Uterus (tissue), 4 donors: ENCODE data around the gene CSF1R. TPM values are rescaled to one million over a fixed set of nuclear protein-coding genes. Genes with fewer than 3 reads are reported as not detected.
"Not testable (repeated sequence)": the region's sequence is repeated elsewhere in the genome, so short reads cannot be mapped to it uniquely, and the experiment has no call there.

Experiments used
- DNase-seq, 2 donors: peaks; one replicate each; pipeline ENCODE4 v3.0.0-alpha.2; 2019 to 2020
- H3K27ac ChIP-seq, 2 donors: fragments of 200-600 bp; sonication (generic); 1 replicate in 1 of 2; 2 replicates in 1 of 2; pipeline ENCODE4 v1.5.1; 2016 to 2018
- H3K27me3 ChIP-seq, 2 donors: fragments of 200-600 bp; sonication (generic); one replicate each; pipeline ENCODE4 v1.5.1; 2018 to 2019; ENCODE audit warnings: control low read depth in 1 of 2
- H3K36me3 ChIP-seq, 2 donors: fragments of 200-600 bp; sonication (generic); one replicate each; pipeline ENCODE4 v1.5.1; 2019; ENCODE audit warnings: control low read depth in 1 of 2
- H3K4me1 ChIP-seq, 2 donors: fragments of 200-600 bp; sonication (generic); one replicate each; pipeline ENCODE4 v1.5.1; 2018 to 2019; ENCODE audit warnings: control low read depth in 1 of 2
- H3K4me3 ChIP-seq, 2 donors: fragments of 200-600 bp; sonication (generic); 1 replicate in 1 of 2; 2 replicates in 1 of 2; pipeline ENCODE4 v1.5.1; 2018 to 2019; ENCODE audit warnings: mild to moderate bottlenecking in 1 of 2
- H3K9me3 ChIP-seq, 2 donors: fragments of 200-600 bp; sonication (generic); one replicate each; pipeline ENCODE4 v1.5.1; 2019; ENCODE audit warnings: control low read depth in 1 of 2
- POLR2A ChIP-seq, 2 donors: fragments of 450-650 bp; IDR thresholded peaks; one replicate each; pipeline ENCODE4 v1.6.1; 2016; ENCODE audit warnings: antibody characterized with exemption in 2 of 2, mild to moderate bottlenecking in 1 of 2, moderate library complexity in 1 of 2
- intact Hi-C: fragments of 100-400 bp; cut with DNase I; formaldehyde crosslinking; loops from one replicate; pipeline ENCODE4 v1.15.1; 2023; ENCODE audit warnings: low total_unique reads
- total RNA-seq, 4 donors: library from RNA; depleted of rRNA in 3 of 4; stranded (reverse); fragments of >200 nt in 3 of 4; gene quantifications; one replicate each; pipeline versions ENCODE4 v1.1.0 to v1.2.4, GENCODE V29; 2014 to 2023
- TF ChIP-seq, protein P1 (sequence below), 4 experiments: fragments of 200-600 bp in 2 of 4; fragments of 450-650 bp in 2 of 4; sonication (generic) in 2 of 4; IDR thresholded peaks; one replicate each; pipeline ENCODE4 v1.5.1; 2016 to 2019; ENCODE audit warnings: antibody characterized with exemption in 4 of 4, mild to moderate bottlenecking in 2 of 4, moderate library complexity in 1 of 4
- donor health status: DM: yes; HTN: yes; CAD: no.

Gene CSF1R
- total RNA-seq, 4 donors from 2014 or later = 1.0 to 42.9 (median 22.8) TPM

DNA sequence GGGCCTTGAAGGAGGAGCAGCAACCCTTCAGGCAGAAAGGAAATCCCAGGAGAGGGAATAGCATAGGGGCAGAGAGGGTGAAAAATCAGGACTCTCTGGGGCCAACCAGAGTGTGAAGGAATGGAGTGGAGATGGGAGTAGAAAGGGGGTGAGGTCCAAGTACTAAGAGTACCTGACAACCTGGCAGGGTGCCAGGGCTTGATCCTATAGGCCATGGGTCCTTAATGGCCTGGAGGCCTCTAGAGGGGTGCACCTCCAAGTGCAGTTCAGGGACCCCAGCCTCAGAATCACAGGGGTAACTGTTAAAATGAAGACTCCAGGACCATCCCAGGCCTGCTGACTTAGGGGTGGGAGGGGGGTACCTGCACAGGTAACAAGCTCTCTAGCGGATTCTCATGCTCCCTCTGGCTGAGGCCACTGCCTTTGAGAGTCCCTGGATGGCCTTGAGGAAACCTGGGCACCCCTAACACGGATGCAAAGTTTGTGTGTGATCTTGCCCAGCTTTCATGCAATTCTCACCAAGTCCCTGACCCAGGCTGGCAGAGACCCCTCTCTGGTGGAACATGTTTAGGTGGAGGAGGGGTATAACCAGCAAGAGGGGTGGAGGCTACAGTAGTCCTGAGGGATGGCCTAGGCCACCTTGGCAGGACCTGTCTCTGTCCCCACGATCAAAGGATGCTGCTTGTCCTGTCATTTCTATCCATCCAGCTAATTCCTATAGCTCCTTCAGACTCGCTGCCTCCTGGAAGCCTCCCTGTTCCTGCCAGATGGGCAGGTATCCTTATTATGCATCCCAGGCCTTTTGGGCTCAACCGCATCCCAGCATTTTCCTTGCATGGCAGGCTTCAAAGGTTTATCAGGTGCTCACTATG lies 17.6 kb upstream of the CSF1R start:
- Histone ChIP-seq H3K4me3 (no peak overlapping the region), H3K4me1 (no peaks in the 10 kb centered on the region), H3K36me3 (no peaks in the 10 kb centered on the region), H3K27ac (no peak overlapping the region), H3K9me3 (no peaks in the 10 kb centered on the region), H3K27me3 (no peaks in the 10 kb centered on the region)
- TF ChIP-seq, protein P1, sequence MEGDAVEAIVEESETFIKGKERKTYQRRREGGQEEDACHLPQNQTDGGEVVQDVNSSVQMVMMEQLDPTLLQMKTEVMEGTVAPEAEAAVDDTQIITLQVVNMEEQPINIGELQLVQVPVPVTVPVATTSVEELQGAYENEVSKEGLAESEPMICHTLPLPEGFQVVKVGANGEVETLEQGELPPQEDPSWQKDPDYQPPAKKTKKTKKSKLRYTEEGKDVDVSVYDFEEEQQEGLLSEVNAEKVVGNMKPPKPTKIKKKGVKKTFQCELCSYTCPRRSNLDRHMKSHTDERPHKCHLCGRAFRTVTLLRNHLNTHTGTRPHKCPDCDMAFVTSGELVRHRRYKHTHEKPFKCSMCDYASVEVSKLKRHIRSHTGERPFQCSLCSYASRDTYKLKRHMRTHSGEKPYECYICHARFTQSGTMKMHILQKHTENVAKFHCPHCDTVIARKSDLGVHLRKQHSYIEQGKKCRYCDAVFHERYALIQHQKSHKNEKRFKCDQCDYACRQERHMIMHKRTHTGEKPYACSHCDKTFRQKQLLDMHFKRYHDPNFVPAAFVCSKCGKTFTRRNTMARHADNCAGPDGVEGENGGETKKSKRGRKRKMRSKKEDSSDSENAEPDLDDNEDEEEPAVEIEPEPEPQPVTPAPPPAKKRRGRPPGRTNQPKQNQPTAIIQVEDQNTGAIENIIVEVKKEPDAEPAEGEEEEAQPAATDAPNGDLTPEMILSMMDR (IDR thresholded peaks at IDR 0.05) = no peak
- no peak for TF ChIP-seq POLR2A (IDR thresholded peaks at IDR 0.05)
- intact Hi-C loops = loop anchor here (10.0 kb wide), 1 partner anchor 49 kb away; no protein-coding TSS in a partner anchor
- DNase-seq = peak in 1 of 2 donors; percentile 9

DNA sequence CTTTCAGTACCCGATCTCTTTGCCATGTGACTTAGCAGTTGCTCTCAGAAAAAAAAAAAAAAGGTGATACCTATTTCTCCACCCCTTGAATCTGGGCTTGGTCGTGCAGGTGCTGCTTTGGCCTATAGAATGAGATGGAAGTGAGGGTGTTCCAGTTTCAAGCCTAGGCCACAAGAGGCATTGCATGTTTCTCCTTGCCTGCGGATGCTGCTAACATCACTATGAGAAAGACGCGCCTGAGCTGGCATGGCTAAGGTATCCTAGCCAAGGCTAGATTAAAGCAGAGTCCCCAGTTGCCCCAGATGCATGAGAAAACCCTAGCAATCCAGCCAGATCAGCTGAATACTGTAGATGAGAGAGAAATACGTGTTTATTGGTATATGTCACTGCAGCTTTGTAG lies 14.7 kb upstream of the CSF1R start:
- intact Hi-C loops = loop anchor here (10.0 kb wide), 1 partner anchor 46 kb away; no protein-coding TSS in a partner anchor
- Histone ChIP-seq H3K4me1 (no peaks in the 10 kb centered on the region), H3K4me3 (no peak overlapping the region), H3K9me3 (no peaks in the 10 kb centered on the region), H3K27me3 (no peaks in the 10 kb centered on the region), H3K36me3 (no peaks in the 10 kb centered on the region), H3K27ac (no peak overlapping the region)
- no peak for TF ChIP-seq POLR2A (IDR thresholded peaks at IDR 0.05)
- no peak for DNase-seq

DNA sequence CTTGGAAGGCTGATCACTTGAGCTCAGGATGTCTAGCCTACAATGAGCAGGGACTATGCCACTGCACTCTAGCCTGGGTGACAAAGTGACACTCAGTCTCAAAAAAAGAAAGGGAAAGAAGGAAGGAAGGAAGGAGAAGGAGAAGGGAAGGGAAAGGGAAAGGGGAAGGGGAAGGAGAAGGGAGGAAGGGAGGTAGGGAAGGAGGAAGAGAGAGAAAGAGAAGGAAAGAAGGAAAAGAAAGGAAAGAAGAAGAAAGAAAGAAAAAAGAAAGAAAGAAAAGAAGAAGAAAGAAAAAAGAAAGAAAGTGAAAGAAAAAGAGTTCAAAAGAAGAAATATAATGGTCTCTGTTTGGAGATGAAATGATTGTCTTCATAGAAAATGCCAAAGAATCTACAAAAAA lies 10.8 kb upstream of the CSF1R start:
- no peaks in the 10 kb centered on the region for H3K27me3 ChIP-seq
- no peak overlapping the region for H3K27ac ChIP-seq
- TF ChIP-seq POLR2A (IDR thresholded peaks at IDR 0.05) = no peak
- TF ChIP-seq, protein P1 (IDR thresholded peaks at IDR 0.05) = no peak
- no peaks in the 10 kb centered on the region for H3K4me1 ChIP-seq
- no peaks in the 10 kb centered on the region for H3K9me3 ChIP-seq
- intact Hi-C loops = no loop called here
- no peaks in the 10 kb centered on the region for H3K36me3 ChIP-seq
- DNase-seq = no peak
- H3K4me3 ChIP-seq = no peak overlapping the region

DNA sequence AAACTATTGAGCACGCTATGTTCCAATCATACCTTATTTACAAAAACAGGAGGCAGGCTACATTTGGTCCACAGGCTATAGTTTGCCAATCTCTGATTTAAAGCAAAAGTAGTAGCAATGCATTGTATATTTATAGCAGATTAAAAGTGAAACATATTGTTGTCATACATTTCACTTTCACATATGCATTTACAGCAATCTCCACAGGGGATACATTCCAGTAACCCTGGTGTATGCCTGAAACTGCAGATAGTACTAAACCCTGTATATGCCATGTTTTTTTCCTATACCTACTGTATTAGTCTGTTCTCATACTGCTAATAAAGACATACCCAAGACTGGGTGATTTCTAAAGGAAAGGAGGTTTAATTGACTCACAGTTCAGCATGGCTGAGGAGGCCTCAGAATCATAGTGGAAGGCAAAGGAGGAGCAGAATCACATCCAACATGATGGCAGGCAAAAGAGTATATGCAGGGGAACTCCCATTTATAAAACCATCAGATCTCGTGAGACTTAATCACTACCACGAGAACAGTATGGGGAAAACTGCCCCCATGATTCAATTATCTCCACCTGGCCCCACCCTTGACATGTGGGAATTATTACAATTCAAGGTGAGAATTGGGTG lies 5.9 kb upstream of the CSF1R start:
- DNase-seq = no peak
- no peak overlapping the region for H3K4me3 ChIP-seq
- no peaks in the 10 kb centered on the region for H3K27me3 ChIP-seq
- intact Hi-C loops = no loop called here
- peaks cover 0 to 2% of the 10 kb centered on the region in 2 donors for H3K36me3 ChIP-seq
- H3K27ac ChIP-seq = no peak overlapping the region
- H3K9me3 ChIP-seq = no peaks in the 10 kb centered on the region
- no peak for TF ChIP-seq POLR2A (IDR thresholded peaks at IDR 0.05)
- TF ChIP-seq, protein P1 (IDR thresholded peaks at IDR 0.05) = no peak
- no peaks in the 10 kb centered on the region for H3K4me1 ChIP-seq

DNA sequence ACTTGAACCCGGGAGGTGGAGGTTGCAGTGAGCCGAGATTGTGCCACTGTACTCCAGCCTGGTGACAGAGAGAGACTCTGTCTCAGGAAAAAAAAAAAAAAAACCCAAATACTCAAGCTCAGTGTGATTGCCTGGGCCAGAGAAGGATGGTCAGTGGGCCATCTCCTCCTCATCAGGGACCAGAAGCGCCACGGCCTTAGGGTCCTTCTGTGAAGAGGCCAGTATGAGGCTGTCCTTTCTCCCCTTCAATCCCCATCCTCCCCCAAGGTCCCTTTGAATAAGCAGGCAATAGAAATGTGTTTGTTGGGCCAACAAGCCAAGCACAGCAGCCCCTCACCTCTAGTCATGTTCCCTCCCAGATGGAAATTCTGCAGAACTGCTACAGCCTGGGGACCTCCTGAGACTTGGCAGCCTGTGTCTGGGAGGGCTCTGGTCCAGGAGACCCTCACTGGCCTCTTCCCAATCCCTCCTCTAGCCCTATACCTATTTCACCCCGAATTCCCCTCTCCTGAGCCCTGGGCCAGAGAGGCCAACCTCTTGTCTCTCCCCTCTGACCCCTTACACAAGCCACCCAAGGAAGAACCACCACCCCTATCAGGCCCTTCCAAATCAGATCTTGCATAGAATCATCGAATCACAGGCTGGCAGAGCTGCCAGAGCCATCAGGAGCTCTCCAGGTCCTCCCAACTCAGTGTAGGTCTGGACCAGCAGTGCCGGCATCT lies 1.0 kb downstream of the CSF1R start:
- intact Hi-C loops = no loop called here
- TF ChIP-seq POLR2A (IDR thresholded peaks at IDR 0.05) = no peak
- TF ChIP-seq, protein P1 (IDR thresholded peaks at IDR 0.05) = no peak
- Histone ChIP-seq H3K27ac (no peak overlapping the region), H3K4me3 (no peak overlapping the region), H3K4me1 (no peaks in the 10 kb centered on the region), H3K9me3 (no peaks in the 10 kb centered on the region), H3K36me3 (no peaks in the 10 kb centered on the region), H3K27me3 (no peaks in the 10 kb centered on the region)
- DNase-seq = no peak

DNA sequence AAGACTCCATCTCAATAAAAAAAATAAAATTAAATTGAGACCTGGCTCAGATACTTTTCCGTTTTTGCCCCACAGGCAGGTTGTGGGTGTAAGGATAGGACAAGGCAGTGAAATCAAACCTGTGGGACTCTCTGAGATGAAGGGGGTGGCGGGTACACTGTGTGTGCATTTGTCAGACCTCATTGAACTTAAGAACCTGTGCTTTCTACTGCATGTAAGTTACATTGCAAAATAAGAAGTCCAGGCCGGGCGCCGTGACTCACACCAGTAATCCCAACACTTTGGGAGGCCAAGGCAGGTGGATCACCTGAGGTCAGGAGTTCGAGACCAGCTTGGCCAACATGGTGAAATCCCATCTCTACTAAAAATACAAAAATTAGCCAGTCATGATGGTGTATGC lies 1.6 kb downstream of the CSF1R start:
- H3K27ac ChIP-seq, H3K27me3 ChIP-seq, intact Hi-C loops, H3K36me3 ChIP-seq, H3K4me1 ChIP-seq, DNase-seq, H3K4me3 ChIP-seq, H3K9me3 ChIP-seq: not testable (repeated sequence)
